Urinary bladder (tissue), 4 donors: ENCODE data around the gene KIF13A. TPM values are rescaled to one million over a fixed set of nuclear protein-coding genes. Genes with fewer than 3 reads are reported as not detected.
"Not testable (repeated sequence)": the region's sequence is repeated elsewhere in the genome, so short reads cannot be mapped to it uniquely, and the experiment has no call there.

Experiments
- DNase-seq: peaks from one replicate; pipeline ENCODE4 v3.0.0-alpha.2; 2015; ENCODE audit errors: extremely low spot score
- H3K27ac ChIP-seq: one replicate; pipeline ENCODE4 v1.5.1; 2013; ENCODE audit warnings: low read depth, mild to moderate bottlenecking, moderate library complexity
- H3K36me3 ChIP-seq: one replicate; pipeline ENCODE4 v1.6.1; 2013; ENCODE audit warnings: mild to moderate bottlenecking, moderate library complexity; ENCODE audit not compliant: insufficient read depth
- H3K4me1 ChIP-seq: one replicate; pipeline ENCODE4 v1.6.1; 2013; ENCODE audit warnings: mild to moderate bottlenecking, moderate library complexity; ENCODE audit not compliant: insufficient read depth
- H3K4me3 ChIP-seq: one replicate; pipeline ENCODE4 v1.5.1; 2013; ENCODE audit warnings: low read depth, low read length
- WGBS: extraction: QIAGEN DNeasy Blood & Tissue Kit; methylation state at CpG from one replicate; pipeline ENCODE4 v1.1.7; 2013; 5-methylcytosine and 5-hydroxymethylcytosine counted together
- polyA plus RNA-seq: library from polyadenylated mRNA; stranded (reverse); fragments of 200-250 nt; gene quantifications from one replicate; pipeline ENCODE4 v1.2.3, GENCODE V29; 2013
- total RNA-seq: library from RNA; depleted of rRNA; stranded (reverse); fragments of >200 nt; gene quantifications from one replicate; pipeline ENCODE4 v1.2.3, GENCODE V29; 2014
- donor health status: healthy with polysubstance abuse.
- donor health status: healthy.

The KIF13A gene
- total and polyA plus RNA-seq, 2 donors, result 41.1 to 64.7 TPM

DNA sequence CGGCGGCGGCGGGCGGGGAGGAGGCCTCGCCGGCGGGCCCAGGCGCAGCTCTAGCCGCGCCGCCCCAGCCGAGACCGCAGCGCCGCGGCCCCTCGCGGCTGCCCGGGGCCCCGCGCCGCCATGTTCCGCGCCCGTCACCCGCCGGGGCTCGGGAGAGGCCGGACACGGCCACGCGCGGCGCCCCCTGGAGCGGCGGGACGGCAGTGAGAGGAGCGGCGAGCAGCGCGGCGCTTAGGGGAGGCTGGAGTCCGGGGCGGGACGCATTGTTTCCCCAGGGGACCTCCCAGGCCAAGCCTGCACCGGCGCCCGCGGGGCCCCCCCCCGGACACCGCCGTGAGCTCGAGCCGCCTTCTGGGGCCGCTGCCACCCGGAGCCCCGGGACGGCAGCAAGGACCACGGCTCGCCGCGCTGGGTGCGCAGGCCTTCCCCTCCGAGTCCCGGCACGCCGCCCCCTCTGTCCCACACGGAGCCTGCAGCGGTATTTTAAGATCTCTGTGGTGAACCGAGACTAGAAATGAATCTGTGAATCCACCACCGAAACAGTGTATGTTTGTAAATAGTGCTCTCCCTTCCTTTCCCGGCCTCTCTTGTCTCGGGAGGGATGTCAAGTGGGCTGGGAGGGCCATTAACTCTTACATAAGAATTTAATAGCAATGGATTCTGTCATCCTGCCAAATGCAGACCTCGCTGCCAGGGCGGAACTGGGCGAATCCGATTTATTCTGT, 424 bp upstream of the KIF13A start:
- Histone ChIP-seq H3K4me1 (no peaks in the 10 kb centered on the region), H3K36me3 (no peaks in the 10 kb centered on the region), H3K4me3 (peak overlapping the region; percentile 97), H3K27ac (peak overlapping the region; percentile 95)
- peak; percentile 45 for DNase-seq
- under 1% methylated on average over 72 of the region's 78 CpGs for WGBS

DNA sequence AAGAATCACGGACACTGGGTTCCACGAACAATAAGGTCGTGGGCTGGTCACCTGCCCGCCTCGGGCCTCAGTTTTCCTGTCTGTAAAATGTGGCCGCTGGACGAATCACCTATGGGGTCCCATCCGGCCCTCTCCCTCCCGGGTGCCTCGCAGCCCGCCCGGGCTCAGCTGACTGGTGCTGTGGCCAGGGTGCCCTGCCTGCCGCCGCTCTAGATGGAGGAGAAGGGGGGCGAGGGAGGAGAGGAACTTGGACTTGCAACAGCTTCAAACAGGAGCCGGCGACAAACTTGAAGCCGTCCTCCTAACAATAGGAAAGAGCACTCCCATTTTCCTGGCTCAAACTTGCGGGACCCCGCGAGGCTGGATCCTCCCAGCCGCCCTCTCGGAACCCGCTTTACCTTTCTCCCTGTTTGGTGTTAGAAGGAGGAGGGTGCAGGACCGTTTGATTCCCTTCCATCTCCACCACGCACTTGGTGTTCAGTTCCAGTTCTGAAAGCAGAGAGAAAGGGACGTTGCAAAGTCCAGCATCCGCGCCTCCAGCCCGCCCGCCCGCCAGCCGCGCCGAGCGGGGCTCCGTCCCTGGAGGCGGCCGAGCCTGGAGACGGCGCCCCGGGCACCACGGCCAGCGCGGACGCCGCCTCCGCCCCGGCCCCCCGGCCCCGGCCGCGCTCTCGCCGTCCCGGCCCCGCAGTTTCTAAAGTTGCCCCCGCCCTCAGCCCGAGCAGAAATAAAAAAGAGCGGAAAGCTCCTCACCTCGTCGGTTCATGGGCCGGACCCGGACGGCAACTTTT, 584 bp downstream of the KIF13A start:
- WGBS, result under 1% methylated on average over 65 of the region's 65 CpGs
- Histone ChIP-seq H3K36me3 (no peaks in the 10 kb centered on the region), H3K27ac (peak overlapping the region; percentile 82), H3K4me3 (peak overlapping the region; percentile 97), H3K4me1 (no peaks in the 10 kb centered on the region)
- no peak for DNase-seq

GRCh38 chr6:17985934-17986655, 1.3 kb downstream of the KIF13A start:
- Histone ChIP-seq H3K4me3 (peak overlapping the region; percentile 97), H3K27ac (peak overlapping the region; percentile 6), H3K4me1 (no peaks in the 10 kb centered on the region), H3K36me3 (no peaks in the 10 kb centered on the region)
- WGBS, result 29% methylated on average over 11 of the region's 11 CpGs
- DNase-seq, result no peak

DNA sequence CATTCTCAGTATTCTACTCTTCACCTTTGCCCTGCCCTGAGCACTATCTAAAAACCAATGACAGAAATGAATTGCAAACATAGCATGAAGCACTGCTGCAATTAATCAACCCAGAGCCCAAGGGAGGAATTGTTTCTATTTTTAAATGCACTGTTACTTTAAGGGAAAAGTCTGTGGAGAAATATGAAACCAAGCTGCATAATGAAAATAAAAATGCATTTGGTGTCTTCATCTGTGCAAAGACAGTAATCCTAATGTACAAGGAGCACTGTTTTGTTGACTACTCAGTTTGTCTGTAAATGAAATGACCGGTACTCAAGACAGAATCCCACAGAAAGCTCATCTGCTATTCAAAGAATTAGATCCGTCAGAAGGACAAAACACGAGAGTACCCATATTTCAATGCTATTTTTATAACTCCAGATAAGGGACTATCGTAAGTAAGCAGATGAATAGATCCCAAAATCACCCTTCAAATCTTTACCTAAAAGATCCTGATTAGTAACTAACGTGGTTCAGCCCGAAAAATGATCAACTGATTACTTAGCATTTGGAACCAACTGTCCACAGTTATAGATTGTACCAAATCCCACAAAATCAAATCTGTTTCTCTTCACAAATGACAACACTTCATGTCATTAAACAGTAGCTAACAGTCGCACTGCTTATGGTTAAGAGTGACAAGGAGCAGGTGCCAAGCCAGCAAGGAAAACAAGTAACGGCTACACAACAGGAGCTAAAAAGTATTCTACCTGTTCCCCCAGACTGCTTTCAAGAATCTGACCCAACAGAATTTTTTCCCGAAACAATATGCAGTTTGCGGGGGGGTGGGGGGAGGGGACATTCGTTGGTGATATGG, 2.4 kb downstream of the KIF13A start:
- Histone ChIP-seq H3K36me3 (no peaks in the 10 kb centered on the region), H3K4me3 (peak overlapping the region; percentile 29), H3K4me1 (no peaks in the 10 kb centered on the region), H3K27ac (no peak overlapping the region)
- 12% methylated on average over 11 of the region's 11 CpGs for WGBS
- DNase-seq, result no peak

- no peak for DNase-seq
- no peaks in the 10 kb centered on the region for H3K4me1 ChIP-seq
- WGBS, result 20% methylated on average over 1 of the region's 1 CpG
- no peak overlapping the region for H3K4me3 ChIP-seq
- H3K27ac ChIP-seq, result no peak overlapping the region
- no peaks in the 10 kb centered on the region for H3K36me3 ChIP-seq
These were observed 3.0 kb downstream of the KIF13A start for GRCh38 chr6:17984399-17984798.

DNA sequence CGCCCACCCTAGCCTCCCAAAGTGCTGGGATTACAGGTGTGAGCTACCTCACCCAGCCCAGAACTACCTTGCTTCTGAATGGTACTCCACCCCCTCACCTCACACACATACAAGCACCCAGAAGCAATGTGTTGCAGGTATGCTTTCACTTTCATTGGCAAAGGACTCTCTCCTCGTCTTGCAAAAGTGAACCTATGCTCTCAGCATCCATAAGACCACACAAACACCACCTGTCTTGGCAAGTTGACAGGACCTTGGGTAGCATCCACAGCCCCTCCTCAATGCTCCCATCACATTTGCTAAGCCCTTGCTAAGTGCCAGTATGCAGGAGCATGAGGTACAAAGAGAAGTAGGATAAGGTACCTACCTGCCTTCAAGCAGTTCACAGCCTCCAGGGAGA, 3.7 kb downstream of the KIF13A start:
- no peak overlapping the region for H3K27ac ChIP-seq
- H3K4me1 ChIP-seq, result no peaks in the 10 kb centered on the region
- WGBS, result 89% methylated on average over 2 of the region's 2 CpGs
- no peak overlapping the region for H3K4me3 ChIP-seq
- no peak for DNase-seq
- H3K36me3 ChIP-seq, result no peaks in the 10 kb centered on the region

- H3K27ac ChIP-seq, result no peak overlapping the region
- no peaks in the 10 kb centered on the region for H3K36me3 ChIP-seq
- no peaks in the 10 kb centered on the region for H3K4me1 ChIP-seq
- WGBS, result 95% methylated on average over 4 of the region's 4 CpGs
- DNase-seq, result no peak
- no peak overlapping the region for H3K4me3 ChIP-seq
These were observed 7.1 kb downstream of the KIF13A start for GRCh38 chr6:17980329-17980728.

- H3K4me3 ChIP-seq, result no peak overlapping the region
- H3K27ac ChIP-seq, result no peak overlapping the region
- H3K36me3 ChIP-seq, result no peaks in the 10 kb centered on the region
- no peaks in the 10 kb centered on the region for H3K4me1 ChIP-seq
- no peak for DNase-seq
These were observed 8.0 kb downstream of the KIF13A start for GRCh38 chr6:17979479-17979878.

DNA sequence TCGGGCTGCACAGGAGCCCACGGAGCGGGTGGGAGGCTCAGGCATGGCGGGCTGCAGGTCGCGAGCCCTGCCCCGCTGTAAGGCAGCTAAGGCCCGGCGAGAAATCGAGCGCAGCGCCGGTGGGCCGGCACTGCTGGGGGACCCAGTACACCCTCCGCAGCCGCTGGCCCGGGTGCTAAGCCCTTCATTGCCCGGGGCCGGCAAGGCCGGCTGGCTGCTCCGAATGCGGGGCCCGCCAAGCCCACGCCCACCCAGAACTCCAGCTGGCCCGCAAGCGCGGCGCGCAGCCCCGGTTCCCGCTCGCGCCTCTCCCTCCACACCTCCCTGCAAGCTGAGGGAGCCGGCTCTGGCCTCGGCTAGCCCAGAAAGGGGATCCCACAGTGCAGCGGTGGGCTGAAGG, 11.2 kb downstream of the KIF13A start:
- not testable (repeated sequence) for H3K4me1 ChIP-seq, H3K27ac ChIP-seq

DNA sequence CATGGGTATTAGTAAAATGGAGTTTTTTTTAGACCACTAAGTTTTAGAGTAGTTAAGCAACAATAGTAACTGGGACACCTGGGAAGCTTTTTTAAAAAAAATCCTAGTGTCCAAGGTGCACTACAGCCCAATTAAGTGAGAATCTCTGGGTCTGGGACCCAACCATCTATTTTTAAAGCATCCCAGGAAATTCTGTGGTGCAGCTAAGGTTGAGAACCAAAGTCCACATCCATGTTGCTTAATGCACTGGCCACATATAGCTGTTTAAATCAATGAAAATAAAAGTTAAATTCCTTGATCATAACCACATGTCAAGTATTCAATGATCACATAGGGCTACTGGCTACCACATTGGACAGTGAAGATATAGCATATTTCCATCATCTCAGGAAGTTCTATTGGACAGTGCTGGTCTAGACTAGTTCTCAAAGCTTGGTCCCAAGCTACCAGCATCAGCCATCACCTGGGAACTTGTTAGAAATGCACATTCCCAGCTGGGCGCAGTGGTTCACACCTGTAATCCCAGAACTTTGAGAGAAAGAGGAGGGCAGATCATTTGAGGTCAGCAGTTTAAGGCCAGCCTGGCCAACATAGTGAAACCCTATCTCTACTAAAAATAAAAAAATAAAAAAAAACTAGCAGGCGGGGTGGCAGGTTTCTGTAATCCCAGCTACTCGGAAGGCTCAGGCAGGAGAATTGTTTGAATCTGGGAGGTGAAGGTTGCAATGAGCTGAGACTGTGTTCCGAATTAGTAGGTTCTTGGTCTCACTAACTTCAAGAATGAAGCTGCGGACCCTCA, 12.7 kb downstream of the KIF13A start:
- DNase-seq, result no peak
- 97% methylated on average over 5 of the region's 5 CpGs for WGBS
- Histone ChIP-seq H3K36me3 (no peaks in the 10 kb centered on the region), H3K4me1 (no peaks in the 10 kb centered on the region), H3K27ac (no peak overlapping the region), H3K4me3 (no peak overlapping the region)

More for the DNA sequence above, 11.2 kb downstream of the KIF13A start:
- 97% methylated on average over 36 of the region's 36 CpGs for WGBS
- not testable (repeated sequence) for H3K4me3 ChIP-seq, H3K36me3 ChIP-seq, DNase-seq

- no peak for DNase-seq
- Histone ChIP-seq H3K27ac (no peak overlapping the region), H3K4me3 (no peak overlapping the region), H3K4me1 (no peaks in the 10 kb centered on the region), H3K36me3 (no peaks in the 10 kb centered on the region)
- WGBS, result 42% methylated on average over 5 of the region's 5 CpGs
These were observed 14.3 kb downstream of the KIF13A start for GRCh38 chr6:17972978-17973622.
